HEK293 (cell line): ENCODE results near the gene SERINC4.

Source experiments
- BCL6B ChIP-seq: fragments of 450-650 bp; formaldehyde crosslinking; IDR thresholded peaks from 2 replicates; pipeline ENCODE4 v1.5.1; 2017; ENCODE audit warnings: missing biosample characterization, missing genetic modification characterization
- CTCF ChIP-seq: fragments of 450-650 bp; formaldehyde crosslinking; IDR thresholded peaks from 2 replicates; pipeline ENCODE4 v1.5.1; 2016; ENCODE audit warnings: missing biosample characterization, missing genetic modification characterization
- GLIS2 ChIP-seq: fragments of 450-650 bp; formaldehyde crosslinking; IDR thresholded peaks from 2 replicates; pipeline ENCODE4 v1.5.1; 2016; ENCODE audit warnings: missing biosample characterization, missing genetic modification characterization
- INSM2 ChIP-seq: fragments of 450-650 bp; formaldehyde crosslinking; IDR thresholded peaks from 2 replicates; pipeline ENCODE4 v1.5.1; 2016; ENCODE audit warnings: missing biosample characterization, missing genetic modification characterization
- KLF9 ChIP-seq: fragments of 450-650 bp; formaldehyde crosslinking; IDR thresholded peaks from 2 replicates; pipeline ENCODE4 v1.5.1; 2016; ENCODE audit warnings: missing biosample characterization, missing genetic modification characterization, low read depth
- PRDM2 ChIP-seq: fragments of 450-650 bp; formaldehyde crosslinking; IDR thresholded peaks from 2 replicates; pipeline ENCODE4 v1.5.1; 2016; ENCODE audit warnings: missing biosample characterization, missing genetic modification characterization, borderline replicate concordance
- SP2 ChIP-seq: fragments of 450-650 bp; formaldehyde crosslinking; IDR thresholded peaks from 2 replicates; pipeline ENCODE4 v1.5.1; 2016; ENCODE audit warnings: missing biosample characterization, missing genetic modification characterization
- SP7 ChIP-seq: fragments of 450-650 bp; formaldehyde crosslinking; IDR thresholded peaks from 2 replicates; pipeline ENCODE4 v1.5.1; 2016; ENCODE audit warnings: missing biosample characterization, missing genetic modification characterization
- YY2 ChIP-seq: fragments of 450-650 bp; formaldehyde crosslinking; IDR thresholded peaks from 2 replicates; pipeline ENCODE4 v1.5.1; 2016; ENCODE audit warnings: missing biosample characterization, missing genetic modification characterization
- ZBTB26 ChIP-seq: fragments of 450-650 bp; formaldehyde crosslinking; optimal IDR thresholded peaks from 2 replicates; pipeline ENCODE3; 2016; ENCODE audit warnings: missing biosample characterization, mild to moderate bottlenecking, missing genetic modification characterization
- ZBTB6 ChIP-seq: fragments of 450-650 bp; formaldehyde crosslinking; IDR thresholded peaks from 2 replicates; pipeline ENCODE4 v1.5.1; 2017; ENCODE audit warnings: missing biosample characterization, missing genetic modification characterization
- ZFP41 ChIP-seq: fragments of 450-650 bp; formaldehyde crosslinking; IDR thresholded peaks from 2 replicates; pipeline ENCODE4 v1.5.1; 2016; ENCODE audit warnings: missing biosample characterization, missing genetic modification characterization, borderline replicate concordance
- ZNF169 ChIP-seq: fragments of 450-650 bp; formaldehyde crosslinking; IDR thresholded peaks from 2 replicates; pipeline ENCODE4 v1.5.1; 2016; ENCODE audit warnings: missing biosample characterization, missing genetic modification characterization
- ZNF175 ChIP-seq: fragments of 450-650 bp; formaldehyde crosslinking; IDR thresholded peaks from 2 replicates; pipeline ENCODE4 v1.5.1; 2016; ENCODE audit warnings: missing biosample characterization, missing genetic modification characterization
- ZNF184 ChIP-seq: fragments of 450-650 bp; IDR thresholded peaks from 2 replicates; pipeline ENCODE4 v1.5.1; 2018; ENCODE audit warnings: missing biosample characterization, mild to moderate bottlenecking, missing genetic modification characterization
- ZNF24 ChIP-seq: fragments of 450-650 bp; formaldehyde crosslinking; IDR thresholded peaks from 2 replicates; pipeline ENCODE4 v1.5.1; 2016; ENCODE audit warnings: missing biosample characterization, missing genetic modification characterization
- ZNF362 ChIP-seq: fragments of 450-650 bp; formaldehyde crosslinking; IDR thresholded peaks from 2 replicates; pipeline ENCODE4 v1.5.1; 2016; ENCODE audit warnings: missing biosample characterization, missing genetic modification characterization
- ZNF391 ChIP-seq: fragments of 450-650 bp; formaldehyde crosslinking; IDR thresholded peaks from 2 replicates; pipeline ENCODE4 v1.5.1; 2016; ENCODE audit warnings: low read depth, missing biosample characterization, missing genetic modification characterization, borderline replicate concordance
- ZNF521 ChIP-seq: fragments of 450-650 bp; formaldehyde crosslinking; IDR thresholded peaks from 2 replicates; pipeline ENCODE4 v1.5.1; 2017; ENCODE audit warnings: missing biosample characterization, mild to moderate bottlenecking, missing genetic modification characterization
- ZNF580 ChIP-seq: fragments of 450-650 bp; formaldehyde crosslinking; IDR thresholded peaks from 2 replicates; pipeline ENCODE4 v1.5.1; 2016; ENCODE audit warnings: missing biosample characterization, missing genetic modification characterization
- ZNF623 ChIP-seq: fragments of 450-650 bp; formaldehyde crosslinking; IDR thresholded peaks from 2 replicates; pipeline ENCODE4 v1.5.1; 2016; ENCODE audit warnings: missing biosample characterization, missing genetic modification characterization
- ZNF658 ChIP-seq: fragments of 450-650 bp; formaldehyde crosslinking; IDR thresholded peaks from 2 replicates; pipeline ENCODE4; 2016; ENCODE audit warnings: missing biosample characterization, missing genetic modification characterization
- ZNF785 ChIP-seq: fragments of 450-650 bp; formaldehyde crosslinking; IDR thresholded peaks from 2 replicates; pipeline ENCODE4 v1.5.1; 2016; ENCODE audit warnings: missing biosample characterization, missing genetic modification characterization

Gene SERINC4

GRCh38 chr15:43776101-43776717, 23.8 kb downstream of the SERINC4 start (continued):
- TF ChIP-seq PRDM2 (tag by site-specific recombination) (no peak), ZNF623 (no peak), ZNF362 (tag by site-specific recombination) (no peak), YY2 (no peak), BCL6B (tag by site-specific recombination) (no peak), ZNF184 (no peak), ZFP41 (no peak), INSM2 (tag by site-specific recombination) (no peak), ZNF391 (tag by site-specific recombination) (no peak), ZNF785 (tag by site-specific recombination) (no peak), ZNF580 (no peak), ZBTB26 (tag by site-specific recombination) (no peak), KLF9 (tag by site-specific recombination) (no peak), SP2 (tag by site-specific recombination) (peak; percentile 30), CTCF (tag by site-specific recombination) (no peak), ZBTB6 (no peak), ZNF521 (tag by site-specific recombination) (no peak), ZNF169 (no peak), GLIS2 (tag by site-specific recombination) (peak; percentile 82), ZNF658 (tag by site-specific recombination) (no peak), ZNF24 (no peak), ZNF175 (tag by site-specific recombination) (no peak), SP7 (tag by site-specific recombination) (no peak)
